BLaER1 treated with 17β-estradiol and CSF1 and Interleukin-3, amounts not matched to agents 10 nM and 100 nM (cell line): ENCODE measurements around the gene LCP2.

Source experiments
- H3K27ac ChIP-seq, 11 experiments: shearing (Covaris generic); formaldehyde crosslinking; 2 replicates each; pipeline ENCODE4 v1.8.1; 2022
- H3K27me3 ChIP-seq, 11 experiments: shearing (Covaris generic); formaldehyde crosslinking; 2 replicates each; pipeline ENCODE4 v1.8.1; 2022
- H3K36me3 ChIP-seq, 11 experiments: shearing (Covaris generic); formaldehyde crosslinking; 2 replicates each; pipeline ENCODE4 v1.8.1; 2022
- H3K4me1 ChIP-seq, 10 experiments: shearing (Covaris generic); formaldehyde crosslinking; 2 replicates each; pipeline ENCODE4 v1.8.1; 2022
- H3K4me2 ChIP-seq, 11 experiments: shearing (Covaris generic); formaldehyde crosslinking; 2 replicates each; pipeline ENCODE4 v1.8.1; 2022
- H3K4me3 ChIP-seq, 10 experiments: shearing (Covaris generic); formaldehyde crosslinking; 2 replicates each; pipeline ENCODE4 v1.8.1; 2022
- H3K9ac ChIP-seq, 11 experiments: shearing (Covaris generic); formaldehyde crosslinking; 2 replicates each; pipeline ENCODE4 v1.8.1; 2022
- H3K9me3 ChIP-seq, 11 experiments: shearing (Covaris generic); formaldehyde crosslinking; replicated peaks in 1 of 11; 2 replicates each; pipeline ENCODE4 v1.8.1; 2022
- H4K20me1 ChIP-seq, 11 experiments: shearing (Covaris generic); formaldehyde crosslinking; 2 replicates each; pipeline ENCODE4 v1.8.1; 2022
- Cebpa-rat ChIP-seq, 11 experiments: shearing (Covaris generic); IDR thresholded peaks; 2 replicates each; pipeline ENCODE4 v1.8.1; 2022

The LCP2 gene

DNA sequence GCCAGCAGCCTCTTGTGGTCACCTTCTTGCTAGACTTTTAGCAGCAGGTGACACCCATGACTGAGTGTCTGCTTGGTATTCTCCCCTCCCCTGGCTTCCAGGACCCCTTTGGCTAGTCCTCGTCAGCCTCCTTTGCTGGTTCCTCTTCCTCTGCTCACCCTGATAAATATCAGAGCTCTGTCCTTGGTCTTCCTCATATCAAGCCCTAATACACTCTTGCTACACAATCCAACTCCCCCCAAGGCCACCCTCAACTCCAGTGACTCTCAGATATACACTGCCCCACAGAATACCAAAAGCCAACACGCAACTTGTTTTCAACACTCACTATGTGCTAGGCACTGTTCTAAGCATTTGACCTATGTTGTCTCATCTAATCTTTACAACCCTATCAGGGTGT is 30.3 kb upstream of the LCP2 start:
- no peak for TF ChIP-seq Cebpa-rat (IDR thresholded peaks at IDR 0.05)
- peak overlapping the region in 5 of 11 experiments; percentile 22 to 59 (median 51); a peak in 8 of 22 replicates for H3K9ac ChIP-seq
- H4K20me1 ChIP-seq, result no peaks in the 10 kb centered on the region
- H3K4me1 ChIP-seq, result peaks cover 51 to 81% (median 70%) of the 10 kb centered on the region in 10 experiments
- H3K27me3 ChIP-seq, result no peaks in the 10 kb centered on the region
- peak overlapping the region in 8 of 11 experiments; percentile 91 to 99 (median 97); a peak in 16 of 22 replicates for H3K27ac ChIP-seq
- peak overlapping the region in 2 of 10 experiments; percentile 9 to 22; a peak in 2 of 20 replicates for H3K4me3 ChIP-seq
- peak overlapping the region; percentile 82 to 96 (median 92) for H3K4me2 ChIP-seq
- no peaks in the 10 kb centered on the region for H3K36me3 ChIP-seq
- H3K9me3 ChIP-seq, result peaks cover 0 to 8% (median 0%) of the 10 kb centered on the region in 11 experiments; a peak in 2 of 22 replicates

GRCh38 chr5:170327168-170327567 is 29.6 kb upstream of the LCP2 start:
- TF ChIP-seq Cebpa-rat (IDR thresholded peaks at IDR 0.05), result no peak
- Histone ChIP-seq H3K36me3 (no peaks in the 10 kb centered on the region), H3K4me1 (peaks cover 45 to 74% (median 63%) of the 10 kb centered on the region in 10 experiments), H3K9me3 (peaks cover 0 to 8% (median 0%) of the 10 kb centered on the region in 11 experiments; a peak in 3 of 22 replicates), H3K27me3 (no peaks in the 10 kb centered on the region), H3K4me3 (peak overlapping the region in 2 of 10 experiments; percentile 9 to 22; a peak in 4 of 20 replicates), H3K4me2 (peak overlapping the region; percentile 82 to 96 (median 92)), H4K20me1 (no peaks in the 10 kb centered on the region), H3K9ac (peak overlapping the region in 6 of 11 experiments; percentile 22 to 59 (median 40); a peak in 11 of 22 replicates), H3K27ac (peak overlapping the region in 8 of 11 experiments; percentile 91 to 99 (median 97); a peak in 16 of 22 replicates)

DNA sequence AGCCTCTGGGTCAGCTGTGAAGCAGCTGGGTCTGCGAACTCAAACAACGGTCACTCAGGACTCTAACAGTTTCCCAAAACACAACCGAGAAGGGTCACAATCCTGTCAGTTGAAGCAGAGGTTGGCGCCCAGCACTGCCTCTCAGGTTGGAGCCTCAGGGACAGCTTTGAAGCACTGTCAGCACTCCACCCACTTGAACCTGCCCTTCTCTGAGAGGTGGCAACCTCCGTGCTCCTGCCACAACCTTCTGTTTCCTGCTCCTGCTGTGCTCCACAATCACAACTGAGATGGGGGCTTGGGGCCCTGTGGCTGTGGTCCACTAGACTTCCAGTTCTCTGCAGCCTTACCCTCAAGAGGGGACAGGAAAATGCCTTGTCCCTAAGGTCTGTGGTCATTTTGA is 21.7 kb upstream of the LCP2 start:
- no peak overlapping the region for H3K27ac ChIP-seq
- H3K9me3 ChIP-seq, result peaks cover 0 to 6% (median 0%) of the 10 kb centered on the region in 11 experiments; a peak in 1 of 22 replicates
- no peaks in the 10 kb centered on the region for H3K27me3 ChIP-seq
- H4K20me1 ChIP-seq, result no peaks in the 10 kb centered on the region
- no peak overlapping the region for H3K9ac ChIP-seq
- H3K4me3 ChIP-seq, result no peak overlapping the region
- no peak for TF ChIP-seq Cebpa-rat (IDR thresholded peaks at IDR 0.05)
- H3K36me3 ChIP-seq, result no peaks in the 10 kb centered on the region
- H3K4me2 ChIP-seq, result no peak overlapping the region
- H3K4me1 ChIP-seq, result peaks cover 0 to 17% (median 4%) of the 10 kb centered on the region in 10 experiments; a peak in 9 of 20 replicates

- no peak for TF ChIP-seq Cebpa-rat (IDR thresholded peaks at IDR 0.05)
- H3K9ac ChIP-seq, result no peak overlapping the region
- H3K27ac ChIP-seq, result no peak overlapping the region
Observed at GRCh38 chr5:170317499-170317898, 19.9 kb upstream of the LCP2 start.

DNA sequence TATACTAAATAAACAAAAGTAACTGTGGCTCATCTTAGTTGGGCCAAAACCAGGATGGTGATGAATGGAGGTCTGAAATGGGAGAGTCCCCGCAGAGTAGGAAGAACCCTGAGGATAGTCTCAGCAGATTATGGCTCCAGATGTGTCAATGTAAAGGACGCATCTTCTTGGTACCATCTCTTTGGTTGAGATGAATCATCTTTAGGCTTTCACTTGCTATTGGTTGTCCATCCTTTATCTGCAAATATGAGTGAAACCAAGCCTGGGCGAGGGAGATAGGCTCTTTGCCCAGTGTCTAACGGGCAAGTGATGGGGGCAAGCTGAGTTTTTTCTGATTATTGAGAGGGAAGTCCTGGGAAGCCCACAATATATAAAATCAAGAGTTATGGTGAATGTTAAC is 19.4 kb upstream of the LCP2 start:
- H3K27ac ChIP-seq, result no peak overlapping the region
- H3K4me1 ChIP-seq, result peaks cover 20 to 35% (median 23%) of the 10 kb centered on the region in 10 experiments
- H3K9ac ChIP-seq, result no peak overlapping the region
- H3K4me3 ChIP-seq, result no peak overlapping the region
- H4K20me1 ChIP-seq, result no peaks in the 10 kb centered on the region; a peak in 1 of 22 replicates
- H3K9me3 ChIP-seq, result no peaks in the 10 kb centered on the region
- no peaks in the 10 kb centered on the region for H3K36me3 ChIP-seq
- TF ChIP-seq Cebpa-rat (IDR thresholded peaks at IDR 0.05), result no peak
- H3K4me2 ChIP-seq, result no peak overlapping the region
- no peaks in the 10 kb centered on the region for H3K27me3 ChIP-seq

More at GRCh38 chr5:170317499-170317898, 19.9 kb upstream of the LCP2 start:
- Histone ChIP-seq H3K27me3 (no peaks in the 10 kb centered on the region), H3K4me3 (no peak overlapping the region), H3K4me1 (peaks cover 15 to 30% (median 17%) of the 10 kb centered on the region in 10 experiments), H3K36me3 (no peaks in the 10 kb centered on the region), H3K4me2 (no peak overlapping the region), H3K9me3 (peaks cover 0 to 4% (median 0%) of the 10 kb centered on the region in 11 experiments; a peak in 1 of 22 replicates), H4K20me1 (no peaks in the 10 kb centered on the region)

- no peak for TF ChIP-seq Cebpa-rat (IDR thresholded peaks at IDR 0.05)
- H3K4me1 ChIP-seq, result peaks cover 26 to 53% (median 38%) of the 10 kb centered on the region in 10 experiments
- H3K4me3 ChIP-seq, result no peak overlapping the region
- H3K27ac ChIP-seq, result no peak overlapping the region
- H3K27me3 ChIP-seq, result no peaks in the 10 kb centered on the region
- H3K9ac ChIP-seq, result no peak overlapping the region
- no peaks in the 10 kb centered on the region for H3K36me3 ChIP-seq
- H4K20me1 ChIP-seq, result no peaks in the 10 kb centered on the region; a peak in 1 of 22 replicates
- no peaks in the 10 kb centered on the region for H3K9me3 ChIP-seq
- no peak overlapping the region for H3K4me2 ChIP-seq
Observed at GRCh38 chr5:170315154-170315553, 17.6 kb upstream of the LCP2 start.

- Histone ChIP-seq H3K9ac (no peak overlapping the region), H3K4me1 (peaks cover 26 to 58% (median 44%) of the 10 kb centered on the region in 10 experiments), H3K4me3 (no peak overlapping the region), H3K36me3 (no peaks in the 10 kb centered on the region), H4K20me1 (no peaks in the 10 kb centered on the region; a peak in 1 of 22 replicates), H3K27ac (no peak overlapping the region), H3K9me3 (no peaks in the 10 kb centered on the region), H3K4me2 (no peak overlapping the region; a peak in 1 of 22 replicates), H3K27me3 (no peaks in the 10 kb centered on the region)
- no peak for TF ChIP-seq Cebpa-rat (IDR thresholded peaks at IDR 0.05)
Observed at GRCh38 chr5:170314541-170315095, 17.0 kb upstream of the LCP2 start.

DNA sequence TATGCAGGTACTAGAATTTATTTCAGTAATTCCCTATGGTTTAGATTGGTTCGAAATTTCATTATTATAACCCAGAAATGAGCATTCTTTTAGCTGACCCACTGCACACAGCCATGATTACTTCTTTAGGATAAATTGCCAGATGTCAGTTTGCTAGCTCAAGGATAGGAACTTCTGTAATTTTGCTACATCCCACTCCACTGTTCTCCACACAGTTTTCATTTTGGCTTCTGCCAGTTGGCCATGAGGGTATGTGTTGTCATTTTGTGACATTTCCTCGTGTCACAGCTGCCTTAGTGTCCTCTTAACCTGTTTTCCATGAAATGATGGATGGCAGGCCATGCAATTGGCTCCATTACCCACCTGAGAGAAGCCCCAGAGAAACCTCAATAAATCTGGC is 16.2 kb upstream of the LCP2 start:
- H3K27ac ChIP-seq, result no peak overlapping the region
- no peaks in the 10 kb centered on the region; a peak in 1 of 22 replicates for H4K20me1 ChIP-seq
- no peak for TF ChIP-seq Cebpa-rat (IDR thresholded peaks at IDR 0.05)
- H3K4me1 ChIP-seq, result peaks cover 26 to 66% (median 44%) of the 10 kb centered on the region in 10 experiments
- no peaks in the 10 kb centered on the region for H3K36me3 ChIP-seq
- H3K4me2 ChIP-seq, result peak overlapping the region; percentile 14 to 98 (median 77); a peak in 21 of 22 replicates
- no peaks in the 10 kb centered on the region for H3K9me3 ChIP-seq
- H3K27me3 ChIP-seq, result no peaks in the 10 kb centered on the region
- no peak overlapping the region for H3K4me3 ChIP-seq
- no peak overlapping the region for H3K9ac ChIP-seq

GRCh38 chr5:170313344-170313743 is 15.8 kb upstream of the LCP2 start:
- peaks cover 26 to 71% (median 44%) of the 10 kb centered on the region in 10 experiments for H3K4me1 ChIP-seq
- H3K4me2 ChIP-seq, result peak overlapping the region; percentile 14 to 98 (median 77); a peak in 20 of 22 replicates
- H3K27ac ChIP-seq, result peak overlapping the region in 1 of 11 experiments; percentile 54; a peak in 1 of 22 replicates
- H3K36me3 ChIP-seq, result no peaks in the 10 kb centered on the region
- H3K27me3 ChIP-seq, result no peaks in the 10 kb centered on the region
- H3K4me3 ChIP-seq, result no peak overlapping the region
- H3K9me3 ChIP-seq, result no peaks in the 10 kb centered on the region
- no peak overlapping the region for H3K9ac ChIP-seq
- no peak for TF ChIP-seq Cebpa-rat (IDR thresholded peaks at IDR 0.05)
- no peaks in the 10 kb centered on the region; a peak in 1 of 22 replicates for H4K20me1 ChIP-seq
